ENCODE measurements around the gene COMMD6.

GRCh38 chr13:75581874-75582640 is 44.4 kb upstream of the COMMD6 start:
- TF ChIP-seq EZH2 (IDR thresholded peaks at IDR 0.05) (no peak), CTCF (IDR thresholded peaks at IDR 0.05) (no peak), EZH2phosphoT487 (IDR thresholded peaks at IDR 0.05) (no peak)

Measured in neural progenitor cell (in vitro differentiated cells).